HG03097 (cell line): ENCODE measurements around the gene ISM1.

ENCODE experiments used
- ATAC-seq: cut with Tn5 transposase; IDR thresholded peaks from one replicate; pipeline ENCODE4 v1.9.1; 2021; ENCODE audit not compliant: unreplicated experiment, low FRiP score

ISM1 gene

DNA sequence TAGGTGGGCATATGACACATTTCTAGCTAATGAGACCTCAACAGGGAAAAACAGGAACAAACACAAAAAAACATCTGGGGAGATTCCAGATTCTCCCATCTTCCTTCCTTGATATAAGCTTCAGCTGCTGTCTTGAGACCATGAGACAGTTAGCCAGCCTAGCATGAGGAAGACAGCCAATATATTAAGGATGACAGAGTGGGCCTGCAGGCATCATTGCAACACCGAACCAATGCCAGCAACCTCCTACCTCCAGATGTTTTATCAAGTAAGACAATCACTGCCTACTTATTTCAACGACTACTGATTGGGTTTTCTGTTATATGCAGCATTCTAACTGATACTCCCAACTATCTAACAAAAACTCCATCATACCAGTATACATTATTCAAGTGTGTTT, 119.0 kb downstream of the ISM1 start:
- no peak for ATAC-seq

GRCh38 chr20:13341737-13342393, 120.8 kb downstream of the ISM1 start:
- ATAC-seq, result no peak

GRCh38 chr20:13342469-13343242, 121.6 kb downstream of the ISM1 start:
- ATAC-seq, result no peak

DNA sequence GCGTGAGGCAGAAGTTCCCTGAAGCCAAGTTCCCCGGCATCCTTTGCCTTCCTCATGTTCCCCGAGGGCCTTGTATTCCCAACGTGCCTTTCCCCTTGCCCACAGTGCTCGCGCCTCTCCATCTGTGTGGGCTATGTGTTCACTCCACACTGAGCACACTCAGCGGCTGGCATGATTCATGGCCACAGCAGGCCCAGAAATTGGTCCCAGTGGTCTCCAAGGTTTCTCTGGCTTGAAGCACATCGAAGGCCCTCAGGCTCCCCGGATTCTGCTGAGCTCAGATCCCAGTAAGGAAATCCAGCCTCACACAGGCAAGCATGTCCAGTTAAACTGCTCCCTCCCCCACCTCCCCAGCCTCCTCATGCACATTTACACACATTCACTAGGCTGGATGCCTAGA, 123.6 kb downstream of the ISM1 start:
- ATAC-seq, result no peak

DNA sequence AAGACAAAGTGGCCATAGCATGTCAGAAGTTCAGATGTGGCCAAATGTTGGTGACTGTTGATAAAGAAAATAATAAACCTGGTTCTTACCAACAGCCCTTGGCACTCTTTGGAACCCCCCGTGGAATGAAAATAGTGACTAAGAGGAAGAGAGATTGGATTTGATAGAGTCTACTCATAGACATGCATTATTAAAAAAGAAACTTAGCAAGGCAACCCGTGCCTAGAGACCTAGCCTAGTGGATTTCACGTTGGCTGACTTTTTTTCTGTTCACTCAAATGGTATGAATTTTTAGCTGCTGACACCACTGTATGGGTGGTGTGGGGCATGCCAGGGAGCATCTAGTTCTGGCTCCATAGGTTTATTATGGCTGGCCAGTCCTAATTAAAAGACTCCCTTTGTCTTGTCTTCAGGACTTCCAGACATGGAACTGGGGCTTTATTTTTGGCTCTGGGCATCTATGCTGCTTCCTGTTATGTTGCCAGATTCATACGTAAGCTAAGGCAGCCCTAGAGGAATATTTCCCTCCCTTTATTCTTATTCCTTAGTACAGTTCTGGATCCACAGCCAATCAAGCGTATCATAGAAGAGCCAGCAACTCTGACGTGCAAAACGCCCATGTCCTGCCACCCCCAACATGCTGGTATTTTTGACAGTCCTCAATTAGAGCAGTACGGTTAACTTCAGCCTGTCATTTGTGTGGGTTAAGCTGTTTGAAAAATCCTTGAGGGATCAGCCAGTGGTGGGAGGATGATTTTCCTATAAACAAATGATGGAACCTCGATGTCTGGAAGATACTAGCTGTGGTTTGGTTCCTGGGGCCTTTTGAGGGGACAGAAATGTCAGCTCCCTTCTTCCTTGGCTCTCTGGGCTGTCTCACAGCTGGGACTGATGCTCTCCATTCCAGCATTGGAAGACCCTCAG, 127.5 kb downstream of the ISM1 start:
- no peak for ATAC-seq

- no peak for ATAC-seq
These were observed 128.1 kb downstream of the ISM1 start for GRCh38 chr20:13349235-13349604.
